H1 (cell line): Measurements from ENCODE around the gene ANKFN1. TPM values are rescaled to one million over a fixed set of nuclear protein-coding genes. Genes with fewer than 3 reads are reported as not detected.

Source experiments
- SIX5 ChIP-seq: IDR thresholded peaks from 2 replicates; pipeline ENCODE4 v1.6.1; 2011; ENCODE audit warnings: mild to moderate bottlenecking, low read depth, low read length
- YY1 ChIP-seq: IDR thresholded peaks from 2 replicates; pipeline ENCODE4 v1.6.1; 2011; ENCODE audit warnings: low read depth, mild to moderate bottlenecking, low read length
- polyA plus RNA-seq, 7 experiments: library from polyadenylated mRNA; depleted of rRNA in 3 of 7; stranded (reverse) in 5 of 7; unstranded in 2 of 7; fragments of >200 nt in 5 of 7; fragments of 200-250 nt in 2 of 7; gene quantifications; 1 replicate in 5 of 7; 2 replicates in 1 of 7; 4 replicates in 1 of 7; pipeline versions ENCODE4 v1.2.1 to v1.2.3, GENCODE V29; 2011 to 2013; ENCODE audit warnings: missing spikeins in 2 of 7, mixed read lengths in 2 of 7
- total RNA-seq: library from RNA; stranded (reverse); fragmentation: NEBNext Ultra II Directional; extraction: Animal tissue kit (Norgen Biotek cat#: 25700); gene quantifications from 2 replicates; pipeline ENCODE4 v1.2.1, GENCODE V29; 2021
- TF ChIP-seq, protein P1 (sequence below): fragments of 300-600 bp; sonication (generic); IDR thresholded peaks from 2 replicates; pipeline ENCODE4 v1.7.1; 2012; ENCODE audit warnings: low read length, moderate library complexity, mild to moderate bottlenecking, inconsistent platforms; ENCODE audit not compliant: insufficient replicate concordance

ANKFN1 gene
- total and polyA plus RNA-seq, 2 of the 8 experiments (the other 6 are each of a cell fraction or from before 2014, with no cell fraction given) = not detected

DNA sequence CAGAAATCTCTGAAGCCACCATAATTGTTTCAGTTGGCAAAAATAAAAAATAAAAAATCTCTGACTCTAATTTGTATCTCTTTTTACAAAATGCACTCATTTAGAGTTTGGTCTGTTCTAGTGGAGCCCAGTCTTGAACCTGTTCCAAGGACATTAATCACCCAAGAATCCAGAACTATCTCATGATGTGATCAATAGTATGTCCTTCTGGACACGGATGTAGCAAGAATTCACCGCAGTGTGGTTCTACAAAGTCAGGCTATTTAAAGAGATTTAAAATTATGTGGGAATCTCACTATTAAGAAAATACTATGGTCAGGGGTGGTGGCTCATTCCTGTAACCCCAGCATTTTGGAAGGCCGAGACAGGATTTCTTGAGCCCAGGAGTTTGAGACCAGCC lies 21.8 kb upstream of the ANKFN1 start (continued):
- TF ChIP-seq, protein P1, sequence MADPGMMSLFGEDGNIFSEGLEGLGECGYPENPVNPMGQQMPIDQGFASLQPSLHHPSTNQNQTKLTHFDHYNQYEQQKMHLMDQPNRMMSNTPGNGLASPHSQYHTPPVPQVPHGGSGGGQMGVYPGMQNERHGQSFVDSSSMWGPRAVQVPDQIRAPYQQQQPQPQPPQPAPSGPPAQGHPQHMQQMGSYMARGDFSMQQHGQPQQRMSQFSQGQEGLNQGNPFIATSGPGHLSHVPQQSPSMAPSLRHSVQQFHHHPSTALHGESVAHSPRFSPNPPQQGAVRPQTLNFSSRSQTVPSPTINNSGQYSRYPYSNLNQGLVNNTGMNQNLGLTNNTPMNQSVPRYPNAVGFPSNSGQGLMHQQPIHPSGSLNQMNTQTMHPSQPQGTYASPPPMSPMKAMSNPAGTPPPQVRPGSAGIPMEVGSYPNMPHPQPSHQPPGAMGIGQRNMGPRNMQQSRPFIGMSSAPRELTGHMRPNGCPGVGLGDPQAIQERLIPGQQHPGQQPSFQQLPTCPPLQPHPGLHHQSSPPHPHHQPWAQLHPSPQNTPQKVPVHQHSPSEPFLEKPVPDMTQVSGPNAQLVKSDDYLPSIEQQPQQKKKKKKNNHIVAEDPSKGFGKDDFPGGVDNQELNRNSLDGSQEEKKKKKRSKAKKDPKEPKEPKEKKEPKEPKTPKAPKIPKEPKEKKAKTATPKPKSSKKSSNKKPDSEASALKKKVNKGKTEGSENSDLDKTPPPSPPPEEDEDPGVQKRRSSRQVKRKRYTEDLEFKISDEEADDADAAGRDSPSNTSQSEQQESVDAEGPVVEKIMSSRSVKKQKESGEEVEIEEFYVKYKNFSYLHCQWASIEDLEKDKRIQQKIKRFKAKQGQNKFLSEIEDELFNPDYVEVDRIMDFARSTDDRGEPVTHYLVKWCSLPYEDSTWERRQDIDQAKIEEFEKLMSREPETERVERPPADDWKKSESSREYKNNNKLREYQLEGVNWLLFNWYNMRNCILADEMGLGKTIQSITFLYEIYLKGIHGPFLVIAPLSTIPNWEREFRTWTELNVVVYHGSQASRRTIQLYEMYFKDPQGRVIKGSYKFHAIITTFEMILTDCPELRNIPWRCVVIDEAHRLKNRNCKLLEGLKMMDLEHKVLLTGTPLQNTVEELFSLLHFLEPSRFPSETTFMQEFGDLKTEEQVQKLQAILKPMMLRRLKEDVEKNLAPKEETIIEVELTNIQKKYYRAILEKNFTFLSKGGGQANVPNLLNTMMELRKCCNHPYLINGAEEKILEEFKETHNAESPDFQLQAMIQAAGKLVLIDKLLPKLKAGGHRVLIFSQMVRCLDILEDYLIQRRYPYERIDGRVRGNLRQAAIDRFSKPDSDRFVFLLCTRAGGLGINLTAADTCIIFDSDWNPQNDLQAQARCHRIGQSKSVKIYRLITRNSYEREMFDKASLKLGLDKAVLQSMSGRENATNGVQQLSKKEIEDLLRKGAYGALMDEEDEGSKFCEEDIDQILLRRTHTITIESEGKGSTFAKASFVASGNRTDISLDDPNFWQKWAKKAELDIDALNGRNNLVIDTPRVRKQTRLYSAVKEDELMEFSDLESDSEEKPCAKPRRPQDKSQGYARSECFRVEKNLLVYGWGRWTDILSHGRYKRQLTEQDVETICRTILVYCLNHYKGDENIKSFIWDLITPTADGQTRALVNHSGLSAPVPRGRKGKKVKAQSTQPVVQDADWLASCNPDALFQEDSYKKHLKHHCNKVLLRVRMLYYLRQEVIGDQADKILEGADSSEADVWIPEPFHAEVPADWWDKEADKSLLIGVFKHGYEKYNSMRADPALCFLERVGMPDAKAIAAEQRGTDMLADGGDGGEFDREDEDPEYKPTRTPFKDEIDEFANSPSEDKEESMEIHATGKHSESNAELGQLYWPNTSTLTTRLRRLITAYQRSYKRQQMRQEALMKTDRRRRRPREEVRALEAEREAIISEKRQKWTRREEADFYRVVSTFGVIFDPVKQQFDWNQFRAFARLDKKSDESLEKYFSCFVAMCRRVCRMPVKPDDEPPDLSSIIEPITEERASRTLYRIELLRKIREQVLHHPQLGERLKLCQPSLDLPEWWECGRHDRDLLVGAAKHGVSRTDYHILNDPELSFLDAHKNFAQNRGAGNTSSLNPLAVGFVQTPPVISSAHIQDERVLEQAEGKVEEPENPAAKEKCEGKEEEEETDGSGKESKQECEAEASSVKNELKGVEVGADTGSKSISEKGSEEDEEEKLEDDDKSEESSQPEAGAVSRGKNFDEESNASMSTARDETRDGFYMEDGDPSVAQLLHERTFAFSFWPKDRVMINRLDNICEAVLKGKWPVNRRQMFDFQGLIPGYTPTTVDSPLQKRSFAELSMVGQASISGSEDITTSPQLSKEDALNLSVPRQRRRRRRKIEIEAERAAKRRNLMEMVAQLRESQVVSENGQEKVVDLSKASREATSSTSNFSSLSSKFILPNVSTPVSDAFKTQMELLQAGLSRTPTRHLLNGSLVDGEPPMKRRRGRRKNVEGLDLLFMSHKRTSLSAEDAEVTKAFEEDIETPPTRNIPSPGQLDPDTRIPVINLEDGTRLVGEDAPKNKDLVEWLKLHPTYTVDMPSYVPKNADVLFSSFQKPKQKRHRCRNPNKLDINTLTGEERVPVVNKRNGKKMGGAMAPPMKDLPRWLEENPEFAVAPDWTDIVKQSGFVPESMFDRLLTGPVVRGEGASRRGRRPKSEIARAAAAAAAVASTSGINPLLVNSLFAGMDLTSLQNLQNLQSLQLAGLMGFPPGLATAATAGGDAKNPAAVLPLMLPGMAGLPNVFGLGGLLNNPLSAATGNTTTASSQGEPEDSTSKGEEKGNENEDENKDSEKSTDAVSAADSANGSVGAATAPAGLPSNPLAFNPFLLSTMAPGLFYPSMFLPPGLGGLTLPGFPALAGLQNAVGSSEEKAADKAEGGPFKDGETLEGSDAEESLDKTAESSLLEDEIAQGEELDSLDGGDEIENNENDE = no peak
- TF ChIP-seq SIX5 = no peak
- no peak for TF ChIP-seq YY1
